Tibial nerve (tissue), 4 donors: ENCODE data around the gene TBC1D14. TPM values are rescaled to one million over a fixed set of nuclear protein-coding genes. Genes with fewer than 3 reads are reported as not detected.

Experiments
- DNase-seq, 2 donors: peaks; one replicate each; pipeline ENCODE4 v3.0.0-alpha.2; 2019; ENCODE audit warnings: low spot score in 2 of 2
- H3K27ac ChIP-seq, 4 donors: fragments of 200-600 bp; sonication (generic) in 3 of 4; one replicate each; pipeline ENCODE4 v1.5.1; 2017 to 2019; ENCODE audit warnings: mild to moderate bottlenecking in 1 of 4
- H3K27me3 ChIP-seq, 2 donors: fragments of 200-600 bp; sonication (generic) in 1 of 2; one replicate each; pipeline versions ENCODE4 v1.5.1 to v1.6.0; 2017 to 2019
- H3K36me3 ChIP-seq, 3 donors: fragments of 200-600 bp; sonication (generic); one replicate each; pipeline ENCODE4 v1.5.1; 2018 to 2019
- H3K4me1 ChIP-seq, 4 donors: fragments of 200-600 bp; sonication (generic) in 3 of 4; one replicate each; pipeline ENCODE4 v1.5.1; 2017 to 2019
- H3K4me3 ChIP-seq, 4 donors: fragments of 200-600 bp; sonication (generic) in 3 of 4; one replicate each; pipeline ENCODE4 v1.5.1; 2017 to 2019; ENCODE audit warnings: mild to moderate bottlenecking in 1 of 4, moderate library complexity in 1 of 4
- H3K9me3 ChIP-seq, 4 donors: fragments of 200-600 bp; sonication (generic) in 3 of 4; one replicate each; pipeline ENCODE4 v1.5.1; 2017 to 2019
- EP300 ChIP-seq, 2 donors: sonication (generic); formaldehyde crosslinking; IDR thresholded peaks; one replicate each; pipeline ENCODE4 v1.6.1; 2017; ENCODE audit warnings: antibody characterized with exemption in 2 of 2, mild to moderate bottlenecking in 1 of 2
- POLR2A ChIP-seq, 2 donors: fragments of 450-650 bp; IDR thresholded peaks; one replicate each; pipeline ENCODE4 v1.6.1; 2017; ENCODE audit warnings: antibody characterized with exemption in 2 of 2, mild to moderate bottlenecking in 2 of 2, moderate library complexity in 2 of 2
- WGBS, 2 donors: methylation state at CpG; one replicate each; pipeline ENCODE4 v1.1.5; 2018; 5-methylcytosine and 5-hydroxymethylcytosine counted together
- total RNA-seq, 4 donors: library from RNA; depleted of rRNA; stranded (reverse); fragments of >200 nt; gene quantifications; one replicate each; pipeline ENCODE4 v1.1.0, GENCODE V29; 2016
- TF ChIP-seq, protein P1 (sequence below), 5 experiments: fragments of 200-600 bp in 3 of 5; fragments of 450-650 bp in 2 of 5; sonication (generic) in 3 of 5; IDR thresholded peaks; one replicate each; pipeline ENCODE4 v1.5.1; 2016 to 2019; ENCODE audit warnings: antibody characterized with exemption in 5 of 5, mild to moderate bottlenecking in 3 of 5, moderate library complexity in 2 of 5

TBC1D14 gene
- total RNA-seq, 4 donors from 2014 or later: 46.9 to 65.7 (median 51.3) TPM

DNA sequence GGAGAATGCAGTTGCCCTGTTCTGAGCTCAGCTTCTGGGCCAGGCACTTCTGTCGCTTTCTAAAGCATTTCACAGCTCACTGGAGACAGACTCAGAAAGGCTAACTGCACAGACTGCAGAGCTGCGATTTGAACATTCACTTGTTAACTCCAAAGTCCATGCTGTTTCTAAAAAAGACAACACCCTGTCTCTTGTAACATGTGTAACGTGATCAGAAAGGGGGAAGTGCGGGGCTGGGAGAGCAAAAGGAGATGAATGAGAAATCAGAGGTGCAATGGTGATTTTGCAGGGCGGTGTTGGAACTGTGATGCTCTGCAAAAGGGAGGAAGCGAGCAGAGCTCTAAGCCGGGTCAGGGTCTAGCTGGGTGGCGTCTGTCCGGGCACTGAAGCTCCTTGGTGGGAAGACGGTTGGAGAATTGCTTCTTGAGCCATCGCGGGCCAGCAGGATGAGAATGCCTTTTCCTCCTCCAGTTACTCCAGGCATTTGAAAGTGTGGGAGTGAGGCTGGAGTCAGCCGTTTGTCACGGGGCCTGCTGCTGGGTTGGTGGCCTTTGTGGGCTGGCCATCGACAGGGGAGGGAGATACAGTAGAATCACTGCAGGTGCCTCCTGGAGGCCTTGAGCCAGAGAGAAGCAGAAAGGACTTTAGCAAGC is 20.3 kb downstream of the TBC1D14 start:
- H3K4me3 ChIP-seq: peak overlapping the region in 1 of 4 donors; percentile 14
- no peaks in the 10 kb centered on the region for H3K27me3 ChIP-seq
- DNase-seq: no peak
- peak in 1 of 2 donors; percentile 8 for TF ChIP-seq POLR2A (IDR thresholded peaks at IDR 0.05)
- peak in 1 of 2 donors; percentile 34 for TF ChIP-seq EP300 (IDR thresholded peaks at IDR 0.05)
- TF ChIP-seq, protein P1, sequence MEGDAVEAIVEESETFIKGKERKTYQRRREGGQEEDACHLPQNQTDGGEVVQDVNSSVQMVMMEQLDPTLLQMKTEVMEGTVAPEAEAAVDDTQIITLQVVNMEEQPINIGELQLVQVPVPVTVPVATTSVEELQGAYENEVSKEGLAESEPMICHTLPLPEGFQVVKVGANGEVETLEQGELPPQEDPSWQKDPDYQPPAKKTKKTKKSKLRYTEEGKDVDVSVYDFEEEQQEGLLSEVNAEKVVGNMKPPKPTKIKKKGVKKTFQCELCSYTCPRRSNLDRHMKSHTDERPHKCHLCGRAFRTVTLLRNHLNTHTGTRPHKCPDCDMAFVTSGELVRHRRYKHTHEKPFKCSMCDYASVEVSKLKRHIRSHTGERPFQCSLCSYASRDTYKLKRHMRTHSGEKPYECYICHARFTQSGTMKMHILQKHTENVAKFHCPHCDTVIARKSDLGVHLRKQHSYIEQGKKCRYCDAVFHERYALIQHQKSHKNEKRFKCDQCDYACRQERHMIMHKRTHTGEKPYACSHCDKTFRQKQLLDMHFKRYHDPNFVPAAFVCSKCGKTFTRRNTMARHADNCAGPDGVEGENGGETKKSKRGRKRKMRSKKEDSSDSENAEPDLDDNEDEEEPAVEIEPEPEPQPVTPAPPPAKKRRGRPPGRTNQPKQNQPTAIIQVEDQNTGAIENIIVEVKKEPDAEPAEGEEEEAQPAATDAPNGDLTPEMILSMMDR (IDR thresholded peaks at IDR 0.05): no peak
- WGBS, 2 donors: 30 to 37% methylated on average over 15 of the region's 15 CpGs
- no peaks in the 10 kb centered on the region for H3K9me3 ChIP-seq
- H3K36me3 ChIP-seq: peaks cover 0 to 12% (median 0%) of the 10 kb centered on the region in 3 donors
- peaks cover 0 to 85% (median 46%) of the 10 kb centered on the region in 4 donors for H3K4me1 ChIP-seq
- peak overlapping the region; percentile 39 to 64 (median 58) for H3K27ac ChIP-seq

DNA sequence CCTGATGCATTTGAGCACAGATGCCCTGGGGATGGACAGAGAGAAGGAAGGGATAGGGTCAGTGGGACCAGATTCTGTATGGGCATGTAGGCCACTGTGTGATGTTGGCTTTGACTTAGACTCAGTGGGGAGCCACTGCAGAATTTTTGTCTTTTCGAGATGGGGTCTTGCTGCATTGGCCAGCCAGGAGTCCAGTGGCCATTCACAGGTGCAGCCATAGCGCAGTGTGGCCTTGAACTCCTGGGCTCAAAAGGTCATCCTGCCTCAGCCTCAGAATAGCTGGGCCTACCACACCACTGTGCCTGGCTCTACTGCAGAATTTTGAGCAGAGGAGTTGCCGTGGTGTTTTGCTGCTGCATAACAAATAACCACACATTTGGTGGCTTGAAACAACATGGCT is 22.8 kb downstream of the TBC1D14 start:
- no peak for DNase-seq
- TF ChIP-seq POLR2A (IDR thresholded peaks at IDR 0.05) (no peak), EP300 (IDR thresholded peaks at IDR 0.05) (no peak)
- TF ChIP-seq, protein P1 (IDR thresholded peaks at IDR 0.05): no peak
- H3K9me3 ChIP-seq: no peaks in the 10 kb centered on the region
- peak overlapping the region in 3 of 4 donors; percentile 30 to 77 (median 64) for H3K27ac ChIP-seq
- 52 to 86% methylated on average over 3 of the region's 3 CpGs for WGBS, 2 donors
- H3K4me1 ChIP-seq: peaks cover 0 to 70% (median 40%) of the 10 kb centered on the region in 4 donors
- no peaks in the 10 kb centered on the region for H3K27me3 ChIP-seq
- no peaks in the 10 kb centered on the region for H3K36me3 ChIP-seq
- no peak overlapping the region for H3K4me3 ChIP-seq

DNA sequence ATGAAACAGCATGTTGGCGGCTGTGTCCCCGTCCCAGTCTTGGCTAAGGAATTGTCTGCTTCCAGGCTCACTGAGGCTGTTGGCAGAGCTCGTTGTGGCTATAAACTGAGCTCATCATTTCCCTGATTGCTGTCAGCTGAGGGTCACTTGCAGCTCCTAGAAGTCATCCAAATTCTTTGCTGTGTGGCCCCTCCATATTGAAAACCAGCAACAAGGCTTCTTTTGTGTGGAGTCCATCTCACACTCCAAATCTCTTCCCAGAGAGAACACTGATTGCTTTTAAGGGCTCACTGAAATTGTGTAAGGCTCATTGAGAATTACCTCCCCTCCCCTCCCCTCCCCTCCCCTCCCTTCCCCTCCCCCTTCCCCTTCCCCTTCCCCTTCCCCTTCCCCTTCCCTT is 23.3 kb downstream of the TBC1D14 start:
- no peaks in the 10 kb centered on the region for H3K9me3 ChIP-seq
- TF ChIP-seq EP300 (IDR thresholded peaks at IDR 0.05): no peak
- TF ChIP-seq, protein P1 (IDR thresholded peaks at IDR 0.05): no peak
- TF ChIP-seq POLR2A (IDR thresholded peaks at IDR 0.05): no peak
- no peak overlapping the region for H3K4me3 ChIP-seq
- peaks cover 0 to 70% (median 36%) of the 10 kb centered on the region in 4 donors for H3K4me1 ChIP-seq
- no peak for DNase-seq
- no peaks in the 10 kb centered on the region for H3K36me3 ChIP-seq
- peak overlapping the region in 2 of 4 donors; percentile 64 to 77 for H3K27ac ChIP-seq
- WGBS, 2 donors: 47 to 60% methylated on average over 3 of the region's 3 CpGs
- H3K27me3 ChIP-seq: no peaks in the 10 kb centered on the region

DNA sequence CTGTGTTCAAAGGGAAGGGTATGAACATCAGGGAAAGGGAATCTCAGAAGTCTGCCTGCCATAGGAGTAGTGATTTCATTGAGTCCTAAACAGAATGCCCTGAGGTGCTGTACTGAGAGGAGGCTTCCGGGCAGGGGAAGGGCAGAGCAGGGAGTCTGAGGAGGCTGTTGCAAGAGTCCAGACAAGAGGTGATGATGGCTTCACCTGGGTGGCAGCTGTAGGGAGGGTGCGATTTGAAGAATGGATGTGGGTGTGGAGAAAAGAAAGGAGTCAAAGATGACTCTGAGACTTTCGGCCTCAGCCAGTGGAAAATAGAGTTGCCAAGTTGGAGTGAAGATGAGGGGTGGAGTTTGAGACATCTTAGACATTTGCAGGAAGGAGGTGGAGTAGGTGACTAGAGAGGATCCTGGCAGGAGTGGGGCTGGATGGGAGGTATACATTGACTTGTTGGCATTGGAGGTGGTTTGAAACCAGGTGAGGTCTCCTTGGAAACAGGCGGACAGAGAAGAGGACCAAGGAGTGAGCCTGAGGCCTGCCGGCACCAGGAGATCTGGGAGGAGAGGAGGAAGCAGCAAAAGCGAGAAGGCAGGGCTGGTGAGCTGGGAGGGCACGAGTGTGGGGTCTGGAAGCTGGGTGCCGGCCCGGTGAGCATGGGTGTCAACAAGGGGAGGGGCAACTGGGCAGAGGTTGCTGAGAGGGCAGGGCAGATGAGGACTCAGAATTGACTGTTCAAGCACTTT is 24.2 kb downstream of the TBC1D14 start:
- H3K4me1 ChIP-seq: peaks cover 0 to 70% (median 39%) of the 10 kb centered on the region in 4 donors
- H3K27ac ChIP-seq: peak overlapping the region in 2 of 4 donors; percentile 11 to 57
- WGBS, 2 donors: 87 to 88% methylated on average over 9 of the region's 9 CpGs
- H3K36me3 ChIP-seq: peaks cover 0 to 5% (median 0%) of the 10 kb centered on the region in 3 donors
- H3K4me3 ChIP-seq: no peak overlapping the region
- H3K27me3 ChIP-seq: no peaks in the 10 kb centered on the region
- no peaks in the 10 kb centered on the region for H3K9me3 ChIP-seq
- DNase-seq: no peak
- TF ChIP-seq POLR2A (IDR thresholded peaks at IDR 0.05): no peak
- TF ChIP-seq, protein P1 (IDR thresholded peaks at IDR 0.05): no peak
- no peak for TF ChIP-seq EP300 (IDR thresholded peaks at IDR 0.05)

DNA sequence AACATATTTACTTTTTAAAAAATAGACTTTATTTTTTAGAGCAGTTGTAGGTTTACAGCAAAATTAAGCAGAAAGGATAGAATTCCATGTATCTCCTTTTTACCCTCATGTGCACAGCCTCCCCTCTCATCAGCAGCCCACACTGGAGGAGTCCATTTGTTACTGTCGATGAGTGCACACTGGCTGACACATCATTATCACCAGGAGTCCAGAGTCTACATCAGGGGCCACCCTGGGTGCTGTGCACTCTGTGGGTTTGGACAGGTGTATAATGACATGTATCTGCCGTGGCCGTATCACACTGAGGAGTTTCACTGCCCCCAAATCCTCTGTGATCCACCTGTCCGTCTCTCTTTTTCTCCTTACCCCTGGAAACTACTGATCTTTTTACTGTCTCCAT is 26.3 kb downstream of the TBC1D14 start:
- H3K27me3 ChIP-seq: no peaks in the 10 kb centered on the region
- DNase-seq: no peak
- H3K36me3 ChIP-seq: peaks cover 0 to 9% (median 0%) of the 10 kb centered on the region in 3 donors
- H3K4me3 ChIP-seq: no peak overlapping the region
- 64 to 96% methylated on average over 4 of the region's 4 CpGs for WGBS, 2 donors
- H3K27ac ChIP-seq: no peak overlapping the region
- TF ChIP-seq EP300 (IDR thresholded peaks at IDR 0.05) (no peak), POLR2A (IDR thresholded peaks at IDR 0.05) (no peak)
- TF ChIP-seq, protein P1 (IDR thresholded peaks at IDR 0.05): no peak
- H3K9me3 ChIP-seq: no peaks in the 10 kb centered on the region
- H3K4me1 ChIP-seq: peaks cover 0 to 70% (median 37%) of the 10 kb centered on the region in 4 donors
